Pancreas (tissue), 10 donors: ENCODE data around the gene CYB5A. TPM values are rescaled to one million over a fixed set of nuclear protein-coding genes. Genes with fewer than 3 reads are reported as not detected.

ENCODE experiments used
- ATAC-seq, 4 donors: fragments of 200-7000 bp; cut with Tn5 transposase; one replicate each; pipeline versions ENCODE4 v1.8.0 to v1.9.1; 2020; ENCODE audit warnings: mild to moderate bottlenecking in 4 of 4, moderate library complexity in 4 of 4
- DNase-seq, 6 donors: peaks; one replicate each; pipeline ENCODE4 v3.0.0-alpha.2; 2020
- FAIRE-seq: peaks from 2 replicates; lab custom pipeline; 2012; peaks lifted over from hg19 to GRCh38; lab: Jason Lieb, UNC
- H3K27ac ChIP-seq, 4 donors: fragments of 200-600 bp; sonication (generic); 1 replicate in 3 of 4; 2 replicates in 1 of 4; pipeline versions ENCODE4 v1.5.0 to v1.8.0; 2020
- H3K27me3 ChIP-seq, 4 donors: fragments of 200-600 bp; one replicate each; pipeline ENCODE4 v1.8.0; 2021
- H3K36me3 ChIP-seq, 3 donors: fragments of 200-600 bp; sonication (generic) in 1 of 3; one replicate each; pipeline versions ENCODE4 v1.5.0 to v1.8.0; 2020 to 2021
- H3K4me1 ChIP-seq, 3 donors: fragments of 200-600 bp; one replicate each; pipeline ENCODE4 v1.8.0; 2021
- H3K4me3 ChIP-seq, 4 donors: fragments of 200-600 bp; sonication (generic) in 2 of 4; one replicate each; pipeline versions ENCODE4 v1.5.0 to v1.8.0; 2020 to 2021
- H3K9me3 ChIP-seq, 4 donors: fragments of 200-600 bp; one replicate each; pipeline ENCODE4 v1.8.0; 2021
- WGBS, 2 donors: extraction: QIAGEN DNeasy Blood & Tissue Kit; methylation state at CpG; one replicate each; pipeline ENCODE4 v1.1.7; 2013; 5-methylcytosine and 5-hydroxymethylcytosine counted together
- intact Hi-C, 3 donors: fragments of 100-400 bp; cut with DNase I; formaldehyde crosslinking; loops; one replicate each; pipeline versions ENCODE4 v1.11.1 to v1.14.2; 2022
- polyA plus RNA-seq, 2 donors: library from polyadenylated mRNA; stranded (reverse); fragments of 200-250 nt; gene quantifications; one replicate each; pipeline ENCODE4 v1.2.3, GENCODE V29; 2013
- total RNA-seq, 6 donors: library from RNA; stranded (reverse); fragmentation: NEBNext Ultra II Directional in 4 of 6; extraction: Animal tissue kit (Norgen Biotek cat#: 25700) in 4 of 6; gene quantifications; one replicate each; pipeline versions ENCODE4 v1.2.1 to v1.2.4, GENCODE V29; 2021 to 2023
- TF ChIP-seq, protein P1 (sequence below), 4 donors: fragments of 200-600 bp; sonication (generic) in 3 of 4; IDR thresholded peaks; one replicate each; pipeline versions ENCODE4 v1.5.0 to v1.8.0; 2021; ENCODE audit warnings: antibody characterized with exemption in 4 of 4
- donor health status: healthy with polysubstance abuse.
- donor health status: DM: no; HTN: no; CAD: no; lungs with moderate emphysema.
- donor health status: DM: no; HTN: no; CAD: no.
- donor health status: control.
- donor health status: control.
- donor health status: Bipolar disorder and iron deficiency.
- donor health status: DM: yes; HTN: yes; CAD: no.
- donor health status: DM: no; HTN: no; CAD: no.
- donor health status: DM: no; HTN: no; CAD: no.
- donor health status: DM: yes; HTN: yes; CAD: no.

The CYB5A gene, protein sequence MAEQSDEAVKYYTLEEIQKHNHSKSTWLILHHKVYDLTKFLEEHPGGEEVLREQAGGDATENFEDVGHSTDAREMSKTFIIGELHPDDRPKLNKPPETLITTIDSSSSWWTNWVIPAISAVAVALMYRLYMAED
- total RNA-seq (100 to 1,000 TPM; 120 to 228 (median 177) TPM), polyA plus RNA-seq (100 to 1,000 TPM; 135 to 178 TPM)

DNA sequence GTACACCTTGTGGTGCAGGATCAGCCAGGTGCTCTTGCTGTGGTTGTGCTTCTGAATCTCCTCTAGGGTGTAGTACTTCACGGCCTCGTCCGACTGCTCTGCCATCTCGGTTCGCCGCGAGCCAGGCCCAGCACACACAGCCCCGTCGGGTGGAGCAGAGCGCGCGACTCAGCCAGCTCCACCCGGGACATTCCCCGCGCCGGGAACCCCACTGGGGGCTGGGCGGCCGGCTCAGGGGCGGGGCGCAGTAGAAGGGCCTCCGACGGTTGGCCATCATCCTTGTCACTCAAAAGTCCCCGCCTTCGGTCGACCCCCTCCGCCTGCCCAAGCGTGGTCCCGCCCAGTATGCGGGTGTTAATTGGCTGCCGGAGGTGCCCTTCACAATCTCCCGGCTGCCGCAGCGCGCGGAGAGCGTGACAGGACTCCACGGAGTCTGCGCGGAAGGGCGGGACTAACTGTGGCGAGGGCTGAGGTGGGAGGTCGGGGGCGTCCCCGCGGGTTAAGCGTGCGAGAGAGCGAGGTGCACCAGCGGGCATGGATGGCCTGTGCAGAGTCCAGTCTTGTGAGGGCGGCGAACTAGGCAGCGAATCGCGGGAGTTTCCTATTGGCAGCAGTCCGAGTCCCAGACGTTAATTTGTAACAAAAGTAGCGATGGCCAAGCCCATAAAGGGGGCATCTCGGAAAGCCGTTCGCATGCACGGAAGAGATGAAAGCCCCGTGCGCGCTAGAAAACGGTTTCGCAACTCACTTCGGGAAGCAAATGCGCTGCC lies at the start of gene CYB5A:
CYB5A (minus strand) TSS at position 193 of the 770 bp plus-strand sequence; CDS start at position 105, 88 bp downstream.
- TF ChIP-seq, protein P1, sequence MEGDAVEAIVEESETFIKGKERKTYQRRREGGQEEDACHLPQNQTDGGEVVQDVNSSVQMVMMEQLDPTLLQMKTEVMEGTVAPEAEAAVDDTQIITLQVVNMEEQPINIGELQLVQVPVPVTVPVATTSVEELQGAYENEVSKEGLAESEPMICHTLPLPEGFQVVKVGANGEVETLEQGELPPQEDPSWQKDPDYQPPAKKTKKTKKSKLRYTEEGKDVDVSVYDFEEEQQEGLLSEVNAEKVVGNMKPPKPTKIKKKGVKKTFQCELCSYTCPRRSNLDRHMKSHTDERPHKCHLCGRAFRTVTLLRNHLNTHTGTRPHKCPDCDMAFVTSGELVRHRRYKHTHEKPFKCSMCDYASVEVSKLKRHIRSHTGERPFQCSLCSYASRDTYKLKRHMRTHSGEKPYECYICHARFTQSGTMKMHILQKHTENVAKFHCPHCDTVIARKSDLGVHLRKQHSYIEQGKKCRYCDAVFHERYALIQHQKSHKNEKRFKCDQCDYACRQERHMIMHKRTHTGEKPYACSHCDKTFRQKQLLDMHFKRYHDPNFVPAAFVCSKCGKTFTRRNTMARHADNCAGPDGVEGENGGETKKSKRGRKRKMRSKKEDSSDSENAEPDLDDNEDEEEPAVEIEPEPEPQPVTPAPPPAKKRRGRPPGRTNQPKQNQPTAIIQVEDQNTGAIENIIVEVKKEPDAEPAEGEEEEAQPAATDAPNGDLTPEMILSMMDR (IDR thresholded peaks at IDR 0.05), result no peak
- intact Hi-C loops, result loop anchor here in 1 of 3 donors (5.0 kb wide), 1 partner anchor 60 kb away; no protein-coding TSS in a partner anchor
- peak; percentile 85 to 94 (median 91) for ATAC-seq
- Histone ChIP-seq H3K4me1 (peaks cover 0 to 21% (median 14%) of the 10 kb centered on the region in 3 donors), H3K4me3 (peak within 1 kb of the TSS; percentile 57 to 93 (median 76)), H3K27ac (peak within 1 kb of the TSS; percentile 49 to 92 (median 85)), H3K36me3 (no peaks in the 10 kb centered on the region), H3K27me3 (no peaks in the 10 kb centered on the region), H3K9me3 (no peaks in the 10 kb centered on the region)
- DNase-seq, result peak; percentile 97 to 99 (median 98)
- FAIRE-seq, result peak; percentile 89
- WGBS, 2 donors, result 0% methylated on average over 68 of the region's 68 CpGs

GRCh38 chr18:74337912-74338309 lies 46.1 kb upstream of the CYB5A start:
- FAIRE-seq, result no peak
- no peak for DNase-seq
- no peaks in the 10 kb centered on the region for H3K36me3 ChIP-seq
- TF ChIP-seq, protein P1 (IDR thresholded peaks at IDR 0.05), result no peak
- H3K27me3 ChIP-seq, result no peaks in the 10 kb centered on the region
- H3K27ac ChIP-seq, result no peak overlapping the region
- H3K4me3 ChIP-seq, result no peak overlapping the region
- H3K4me1 ChIP-seq, result no peaks in the 10 kb centered on the region
- H3K9me3 ChIP-seq, result no peaks in the 10 kb centered on the region
- no peak for ATAC-seq
- intact Hi-C loops, result no loop called here
- 91 to 96% methylated on average over 1 of the region's 1 CpG for WGBS, 2 donors

DNA sequence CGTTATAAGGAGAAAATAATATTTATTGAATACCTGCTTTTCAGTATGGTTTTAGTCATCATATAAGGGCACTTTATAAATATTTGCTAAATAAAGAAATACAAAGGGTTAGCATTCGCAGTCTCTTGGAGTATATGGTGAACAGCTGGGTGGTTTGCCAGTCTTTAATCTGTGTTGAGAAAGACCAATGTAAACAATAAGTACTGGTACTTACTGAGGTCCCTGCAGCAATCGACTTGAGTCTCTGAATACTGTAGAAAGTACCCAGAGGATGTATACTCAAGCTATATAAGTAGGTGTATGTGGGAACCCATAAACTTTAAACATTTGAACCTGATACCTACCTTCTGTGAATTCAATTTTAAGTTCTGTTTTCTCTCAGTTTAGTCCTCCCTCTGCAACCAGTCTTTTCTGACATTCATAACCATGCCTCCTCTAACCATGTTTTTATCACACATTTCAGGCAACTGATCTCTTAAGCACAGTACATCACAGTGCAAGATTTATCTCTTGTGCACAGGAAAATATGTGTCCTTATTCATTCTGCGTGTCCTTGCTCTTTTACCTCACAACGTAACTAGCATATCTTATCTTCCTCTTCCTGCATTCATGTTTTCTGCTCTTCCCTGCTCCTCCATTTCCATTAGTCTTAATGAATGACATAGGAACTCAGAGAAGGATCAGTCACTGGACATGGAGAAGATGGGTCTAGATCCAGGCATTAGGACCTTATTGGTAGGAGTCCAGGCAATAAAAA lies 45.6 kb upstream of the CYB5A start:
- Histone ChIP-seq H3K4me1 (no peaks in the 10 kb centered on the region), H3K9me3 (no peaks in the 10 kb centered on the region), H3K36me3 (no peaks in the 10 kb centered on the region), H3K27me3 (no peaks in the 10 kb centered on the region), H3K27ac (no peak overlapping the region), H3K4me3 (no peak overlapping the region)
- no peak for DNase-seq
- 45 to 49% methylated on average over 5 of the region's 5 CpGs for WGBS, 2 donors
- ATAC-seq, result peak in 2 of 4 donors; percentile 47 to 72
- no peak for FAIRE-seq
- intact Hi-C loops, result no loop called here
- TF ChIP-seq, protein P1 (IDR thresholded peaks at IDR 0.05), result no peak

- FAIRE-seq (no peak), ATAC-seq (no peak), DNase-seq (no peak)
- Histone ChIP-seq H3K27me3 (no peaks in the 10 kb centered on the region), H3K9me3 (no peaks in the 10 kb centered on the region), H3K4me3 (no peak overlapping the region), H3K4me1 (no peaks in the 10 kb centered on the region), H3K36me3 (no peaks in the 10 kb centered on the region), H3K27ac (no peak overlapping the region)
- TF ChIP-seq, protein P1 (IDR thresholded peaks at IDR 0.05), result no peak
- intact Hi-C loops, result no loop called here
These were observed 44.9 kb upstream of the CYB5A start for GRCh38 chr18:74336656-74337055.
